Measurements from ENCODE around the gene LY6G5B.
"Not testable (repeated sequence)": the region's sequence is repeated elsewhere in the genome, so short reads cannot be mapped to it uniquely, and the experiment has no call there.

Gene LY6G5B

GRCh38 chr6:31706599-31706998, 36.8 kb downstream of the LY6G5B start, which contains the start of gene LY6G6F:
LY6G6F (plus strand) TSS chr6:31706866; CDS start chr6:31706907, 41 bp downstream.
- Histone ChIP-seq H3K36me3 (replicated peaks; ENCODE audit: low read depth, low read length) (no peaks in the 10 kb centered on the region), H3K4me3 (ENCODE audit: low read length) (no peak within 1 kb of the TSS), H4K20me1 (ENCODE audit: insufficient read depth, low read length) (no peaks in the 10 kb centered on the region), H3K9ac (ENCODE audit: low read length) (no peak within 1 kb of the TSS), H3K4me1 (ENCODE audit: low read length) (peaks cover 17% of the 10 kb centered on the region), H3K27ac (ENCODE audit: low read length) (no peak within 1 kb of the TSS), H3K27me3 (ENCODE audit: low read depth, low read length) (no peaks in the 10 kb centered on the region), H3K79me2 (ENCODE audit: low read length) (peaks cover 14% of the 10 kb centered on the region), H3K9me3 (ENCODE audit: insufficient read depth, low read length) (no peaks in the 10 kb centered on the region), H3K4me2 (ENCODE audit: low read length) (no peak within 1 kb of the TSS), H2AFZ (ENCODE audit: low read depth, low read length) (no peak within 1 kb of the TSS)
- no peak for TF ChIP-seq EZH2phosphoT487 (IDR thresholded peaks at IDR 0.05; ENCODE audit: low read depth)
- TF ChIP-seq, protein P1, sequence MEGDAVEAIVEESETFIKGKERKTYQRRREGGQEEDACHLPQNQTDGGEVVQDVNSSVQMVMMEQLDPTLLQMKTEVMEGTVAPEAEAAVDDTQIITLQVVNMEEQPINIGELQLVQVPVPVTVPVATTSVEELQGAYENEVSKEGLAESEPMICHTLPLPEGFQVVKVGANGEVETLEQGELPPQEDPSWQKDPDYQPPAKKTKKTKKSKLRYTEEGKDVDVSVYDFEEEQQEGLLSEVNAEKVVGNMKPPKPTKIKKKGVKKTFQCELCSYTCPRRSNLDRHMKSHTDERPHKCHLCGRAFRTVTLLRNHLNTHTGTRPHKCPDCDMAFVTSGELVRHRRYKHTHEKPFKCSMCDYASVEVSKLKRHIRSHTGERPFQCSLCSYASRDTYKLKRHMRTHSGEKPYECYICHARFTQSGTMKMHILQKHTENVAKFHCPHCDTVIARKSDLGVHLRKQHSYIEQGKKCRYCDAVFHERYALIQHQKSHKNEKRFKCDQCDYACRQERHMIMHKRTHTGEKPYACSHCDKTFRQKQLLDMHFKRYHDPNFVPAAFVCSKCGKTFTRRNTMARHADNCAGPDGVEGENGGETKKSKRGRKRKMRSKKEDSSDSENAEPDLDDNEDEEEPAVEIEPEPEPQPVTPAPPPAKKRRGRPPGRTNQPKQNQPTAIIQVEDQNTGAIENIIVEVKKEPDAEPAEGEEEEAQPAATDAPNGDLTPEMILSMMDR (IDR thresholded peaks at IDR 0.05; ENCODE audit: low read depth, low read length): no peak

DNA sequence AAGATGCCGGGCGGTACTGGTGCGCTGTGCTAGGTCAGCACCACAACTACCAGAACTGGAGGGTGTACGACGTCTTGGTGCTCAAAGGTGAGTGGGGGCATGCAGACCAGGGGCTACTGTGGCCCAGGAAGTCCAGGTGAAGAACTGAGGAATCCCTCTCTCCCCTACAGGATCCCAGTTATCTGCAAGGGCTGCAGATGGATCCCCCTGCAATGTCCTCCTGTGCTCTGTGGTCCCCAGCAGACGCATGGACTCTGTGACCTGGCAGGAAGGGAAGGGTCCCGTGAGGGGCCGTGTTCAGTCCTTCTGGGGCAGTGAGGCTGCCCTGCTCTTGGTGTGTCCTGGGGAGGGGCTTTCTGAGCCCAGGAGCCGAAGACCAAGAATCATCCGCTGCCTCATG, 37.9 kb downstream of the LY6G5B start:
- no peak overlapping the region for H3K4me2 ChIP-seq (ENCODE audit: low read length)
- H3K79me2 ChIP-seq (ENCODE audit: low read length): peaks cover 3% of the 10 kb centered on the region; the same call in 1 of the 2 replicates
- H3K9me3 ChIP-seq (ENCODE audit: insufficient read depth, low read length): no peaks in the 10 kb centered on the region
- H2AFZ ChIP-seq (ENCODE audit: low read depth, low read length): no peak overlapping the region
- H3K27me3 ChIP-seq (ENCODE audit: low read depth, low read length): no peaks in the 10 kb centered on the region
- no peak overlapping the region for H3K9ac ChIP-seq (ENCODE audit: low read length)
- H3K4me3 ChIP-seq (ENCODE audit: low read length): no peak overlapping the region
- no peaks in the 10 kb centered on the region for H4K20me1 ChIP-seq (ENCODE audit: insufficient read depth, low read length)
- H3K36me3 ChIP-seq (replicated peaks; ENCODE audit: low read depth, low read length): no peaks in the 10 kb centered on the region
- no peak overlapping the region for H3K27ac ChIP-seq (ENCODE audit: low read length)
- peaks cover 9% of the 10 kb centered on the region for H3K4me1 ChIP-seq (ENCODE audit: low read length)
- TF ChIP-seq, protein P1 (IDR thresholded peaks at IDR 0.05; ENCODE audit: low read depth, low read length): no peak
- no peak for TF ChIP-seq EZH2phosphoT487 (IDR thresholded peaks at IDR 0.05; ENCODE audit: low read depth)

DNA sequence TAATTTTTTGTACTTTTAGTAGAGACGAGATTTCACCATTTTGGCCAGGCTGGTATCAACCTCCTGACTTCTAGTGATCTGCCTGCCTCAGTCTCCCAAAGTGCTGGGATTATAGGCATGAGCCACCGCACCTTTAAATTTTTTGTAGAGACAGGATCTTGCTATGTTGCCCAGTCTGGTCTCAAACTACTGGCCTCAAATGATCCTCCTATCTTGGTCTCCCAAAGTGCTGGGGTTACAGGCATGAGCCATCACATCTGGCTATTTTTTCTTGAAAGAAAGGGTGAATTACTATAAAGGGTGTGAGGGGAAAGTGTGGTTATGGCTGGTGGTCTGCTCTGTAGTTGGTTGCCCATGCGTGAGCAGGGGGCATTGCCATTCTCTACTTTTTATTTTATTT, 38.4 kb downstream of the LY6G5B start:
- Histone ChIP-seq H2AFZ (ENCODE audit: low read depth, low read length) (no peak overlapping the region), H3K9me3 (ENCODE audit: insufficient read depth, low read length) (no peaks in the 10 kb centered on the region), H3K36me3 (replicated peaks; ENCODE audit: low read depth, low read length) (no peaks in the 10 kb centered on the region), H4K20me1 (ENCODE audit: insufficient read depth, low read length) (no peaks in the 10 kb centered on the region), H3K9ac (ENCODE audit: low read length) (no peak overlapping the region), H3K27me3 (ENCODE audit: low read depth, low read length) (no peaks in the 10 kb centered on the region), H3K4me1 (ENCODE audit: low read length) (peaks cover 9% of the 10 kb centered on the region), H3K4me2 (ENCODE audit: low read length) (no peak overlapping the region), H3K4me3 (ENCODE audit: low read length) (no peak overlapping the region), H3K27ac (ENCODE audit: low read length) (no peak overlapping the region), H3K79me2 (ENCODE audit: low read length) (no peaks in the 10 kb centered on the region)
- TF ChIP-seq, protein P1 (IDR thresholded peaks at IDR 0.05; ENCODE audit: low read depth, low read length): no peak
- no peak for TF ChIP-seq EZH2phosphoT487 (IDR thresholded peaks at IDR 0.05; ENCODE audit: low read depth)

- H3K9me3 ChIP-seq (ENCODE audit: insufficient read depth, low read length); H3K27ac ChIP-seq (ENCODE audit: low read length); H3K4me3 ChIP-seq (ENCODE audit: low read length); H3K36me3 ChIP-seq (replicated peaks; ENCODE audit: low read depth, low read length); H3K27me3 ChIP-seq (ENCODE audit: low read depth, low read length); H3K4me1 ChIP-seq (ENCODE audit: low read length); H2AFZ ChIP-seq (ENCODE audit: low read depth, low read length); H3K9ac ChIP-seq (ENCODE audit: low read length); H3K79me2 ChIP-seq (ENCODE audit: low read length); H4K20me1 ChIP-seq (ENCODE audit: insufficient read depth, low read length); H3K4me2 ChIP-seq (ENCODE audit: low read length): not testable (repeated sequence)
Observed at GRCh38 chr6:31709157-31709556, 39.4 kb downstream of the LY6G5B start.

Data from OCI-LY3 (cell line).